OCI-LY3 (cell line): Measurements from ENCODE around the gene FER1L5.

ENCODE experiments used
- CTCF ChIP-seq: fragments of 200-600, 300-600 bp; sonication (generic); IDR thresholded peaks from 2 replicates; pipeline ENCODE4 v1.5.1; 2014; ENCODE audit warnings: antibody characterized with exemption, low read length, low read depth
- EZH2phosphoT487 ChIP-seq: fragments of 200-600 bp; shearing (Covaris generic); IDR thresholded peaks from 2 replicates; pipeline ENCODE4 v1.6.1; 2018; ENCODE audit warnings: antibody characterized with exemption, mixed run types, low read depth

- no peak for TF ChIP-seq CTCF
- TF ChIP-seq EZH2phosphoT487, result no peak
Measured at GRCh38 chr2:96594282-96594681, 48.3 kb upstream of the FER1L5 start.
